ENCODE measurements around the gene CMTM7.
"Not testable (repeated sequence)": the region's sequence is repeated elsewhere in the genome, so short reads cannot be mapped to it uniquely, and the experiment has no call there.

Gene CMTM7

DNA sequence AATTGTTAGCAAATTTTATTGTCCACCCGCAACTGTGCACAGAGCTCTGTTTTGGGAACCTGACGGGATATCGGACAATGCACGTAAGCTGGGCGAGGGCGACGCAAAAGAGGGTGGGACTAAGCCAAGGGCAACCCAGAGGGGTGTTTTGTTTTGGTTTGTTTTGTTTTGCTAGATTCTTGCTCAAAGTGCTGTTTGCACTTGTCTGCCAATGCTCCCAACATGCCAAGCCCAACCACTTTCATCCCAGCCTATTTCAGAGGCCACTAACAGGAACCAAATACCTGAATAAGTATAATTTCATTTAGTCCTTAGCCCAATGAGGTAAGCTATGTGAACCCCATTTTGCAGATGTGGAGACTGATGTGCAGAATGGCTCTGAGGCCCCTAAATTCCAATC, 9.7 kb upstream of the CMTM7 start:
- DNase-seq (ENCODE audit: low read depth in 2 of 2): no peak

DNA sequence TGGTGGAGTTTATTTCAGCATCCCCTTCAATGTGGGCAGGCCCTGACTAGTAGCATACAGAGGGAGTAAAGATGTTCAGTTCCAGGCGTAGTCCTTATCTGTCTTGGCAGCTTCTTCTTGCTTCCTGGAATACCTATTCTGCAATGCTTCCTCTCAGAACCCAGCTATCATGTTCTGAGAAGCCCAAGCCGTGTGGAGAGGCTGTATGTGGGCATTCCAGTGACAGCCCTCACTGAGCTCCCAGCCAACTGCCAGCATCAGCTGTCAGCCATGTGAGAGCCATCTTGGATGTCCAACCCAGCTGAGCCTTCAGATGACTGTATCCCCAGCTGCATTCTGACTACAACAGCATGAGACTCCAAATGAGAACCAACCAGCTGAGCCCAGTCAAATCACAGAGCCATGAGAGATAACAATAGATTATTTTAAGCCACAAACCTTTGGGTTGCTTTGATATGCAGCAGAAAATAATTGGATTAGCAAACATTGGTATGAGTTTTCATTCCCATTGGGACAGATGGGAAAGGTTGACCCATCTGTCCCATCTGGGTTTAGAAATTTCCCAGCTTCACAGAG, 8.4 kb upstream of the CMTM7 start:
- DNase-seq (ENCODE audit: low read depth in 2 of 2): no peak

DNA sequence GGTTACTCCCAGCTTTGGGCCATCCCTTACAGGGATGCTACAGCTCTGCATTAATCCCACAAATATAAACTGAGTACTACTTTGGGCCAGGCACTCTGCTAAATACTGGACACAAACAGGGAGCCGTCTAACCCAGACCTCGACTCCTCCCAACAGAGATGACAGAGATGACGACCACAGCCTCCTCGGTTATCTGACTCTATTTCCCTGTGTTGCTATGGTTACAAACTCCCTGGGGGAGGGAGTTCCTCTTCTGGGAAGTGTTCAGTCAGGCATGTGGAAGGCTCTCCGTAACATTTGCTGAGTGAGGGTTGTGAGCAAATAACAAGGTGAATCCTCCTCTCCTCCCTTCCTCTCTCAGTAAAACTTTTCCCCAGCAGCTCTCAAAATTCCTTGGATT, 6.7 kb upstream of the CMTM7 start:
- no peak for DNase-seq (ENCODE audit: low read depth in 2 of 2)

DNA sequence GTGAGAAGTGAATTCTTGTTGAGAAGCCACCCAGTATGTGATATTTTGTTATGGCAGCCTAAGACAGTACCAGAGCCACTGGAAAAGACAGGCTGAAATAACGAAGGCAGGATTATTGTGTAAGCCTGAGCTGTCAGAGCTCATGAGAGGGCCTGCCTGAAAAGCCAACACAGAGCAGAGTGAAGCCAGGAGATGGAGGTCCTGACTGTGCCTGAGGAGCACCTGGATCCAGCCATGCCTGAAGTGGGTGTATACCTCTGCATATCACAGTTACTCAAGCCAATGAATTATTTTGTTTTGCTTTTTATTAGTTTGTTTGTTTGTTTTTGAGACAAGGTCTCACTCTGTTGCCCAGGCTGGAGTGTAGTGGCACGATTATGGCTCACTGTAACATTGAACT, 4.1 kb upstream of the CMTM7 start:
- no peak for DNase-seq (ENCODE audit: low read depth in 2 of 2)

DNA sequence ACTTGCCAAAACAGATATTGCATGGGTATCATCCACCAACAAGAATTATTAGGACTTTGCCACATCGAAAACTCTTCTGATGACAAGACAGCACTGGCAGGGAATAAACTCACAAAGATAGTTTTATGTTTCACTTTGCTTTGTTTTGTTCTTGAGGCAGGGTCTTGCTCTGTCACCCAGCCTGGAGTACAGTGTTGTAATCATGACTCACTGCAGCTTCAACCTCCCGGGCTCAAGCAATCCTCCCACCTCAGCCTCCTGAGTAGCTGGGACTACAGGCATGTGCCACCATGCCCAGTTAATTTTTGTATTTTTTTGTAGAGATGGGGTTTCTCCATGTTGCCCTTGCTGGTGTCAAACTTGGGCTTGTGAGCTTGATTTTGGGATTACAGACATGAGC, 2.1 kb upstream of the CMTM7 start:
- DNase-seq (ENCODE audit: low read depth in 2 of 2): not testable (repeated sequence)

DNA sequence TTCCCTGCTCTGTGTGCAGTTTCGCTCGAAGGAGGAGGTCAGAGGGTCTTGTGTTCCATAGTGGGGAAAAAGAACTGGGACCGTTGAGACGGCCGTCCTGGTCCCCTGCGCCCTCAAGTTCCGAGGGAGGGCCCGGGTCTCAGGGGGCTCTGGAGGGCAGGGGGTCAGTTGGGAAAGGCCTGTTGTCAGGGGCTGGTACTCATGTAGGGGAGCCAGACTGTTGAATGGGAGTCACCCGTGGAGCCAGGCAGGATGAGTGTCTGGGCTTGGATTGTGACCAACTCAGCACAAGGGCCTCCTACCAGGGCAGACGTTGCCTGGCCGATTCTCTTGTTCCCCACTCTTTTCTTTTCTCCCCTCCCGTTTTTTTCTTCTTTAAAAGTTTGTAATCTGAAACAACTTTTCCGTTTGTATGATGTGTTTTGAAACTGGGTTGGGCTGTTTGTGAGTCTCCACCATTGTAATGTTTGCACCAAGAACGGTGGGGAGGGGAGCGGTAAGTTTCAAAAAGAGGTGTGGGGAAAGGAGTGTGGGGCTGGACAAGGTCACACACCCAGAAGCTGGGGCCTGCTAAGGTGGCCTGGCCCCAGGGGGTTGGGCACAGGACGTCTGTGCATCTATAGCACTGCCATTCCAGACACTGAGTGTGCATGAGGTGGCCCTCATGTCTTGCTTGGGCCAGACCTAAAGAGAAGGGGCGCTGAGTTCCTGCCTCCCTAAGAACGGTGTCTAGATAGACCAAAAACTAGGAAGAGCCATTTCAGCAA, 1.1 kb downstream of the CMTM7 start:
- DNase-seq (ENCODE audit: low read depth in 2 of 2): no peak

DNA sequence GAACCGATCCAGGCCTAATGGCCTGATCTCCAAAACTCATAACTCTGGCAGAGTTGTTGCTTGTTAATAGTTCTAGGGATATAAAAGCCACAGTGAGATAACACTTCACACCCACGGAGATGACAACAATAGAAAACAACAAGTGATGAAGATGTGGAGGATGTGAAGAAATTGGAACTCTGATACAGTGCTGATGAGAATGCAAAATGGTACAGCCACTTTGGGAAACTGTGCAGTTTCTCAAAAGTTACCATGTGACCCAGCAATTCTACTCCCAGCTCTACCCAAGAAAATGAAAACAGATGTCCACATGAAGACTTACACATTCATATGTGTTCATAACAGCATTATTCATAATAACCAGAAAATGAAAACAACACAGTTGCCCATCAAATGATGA, 3.8 kb downstream of the CMTM7 start:
- no peak for DNase-seq (ENCODE audit: low read depth in 2 of 2)

DNA sequence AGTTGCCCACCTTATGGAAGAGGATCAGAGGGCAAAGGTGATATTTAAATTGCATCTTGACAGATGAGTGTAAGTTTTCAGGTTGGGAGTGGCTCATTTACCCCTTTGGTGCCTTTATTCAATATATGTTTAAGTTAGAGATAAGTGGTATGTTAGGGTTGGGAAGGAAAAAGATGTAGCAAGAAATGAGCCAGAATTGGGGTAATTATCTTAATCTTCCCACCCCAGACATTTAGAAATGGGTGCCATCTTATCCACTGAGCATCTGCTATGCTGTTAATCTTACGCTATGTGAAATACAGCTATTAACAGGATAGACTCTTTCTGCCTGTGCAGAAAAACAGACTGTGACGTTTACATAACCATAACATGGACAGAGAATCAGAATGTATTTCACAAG, 6.3 kb downstream of the CMTM7 start:
- DNase-seq (ENCODE audit: low read depth in 2 of 2): no peak

DNA sequence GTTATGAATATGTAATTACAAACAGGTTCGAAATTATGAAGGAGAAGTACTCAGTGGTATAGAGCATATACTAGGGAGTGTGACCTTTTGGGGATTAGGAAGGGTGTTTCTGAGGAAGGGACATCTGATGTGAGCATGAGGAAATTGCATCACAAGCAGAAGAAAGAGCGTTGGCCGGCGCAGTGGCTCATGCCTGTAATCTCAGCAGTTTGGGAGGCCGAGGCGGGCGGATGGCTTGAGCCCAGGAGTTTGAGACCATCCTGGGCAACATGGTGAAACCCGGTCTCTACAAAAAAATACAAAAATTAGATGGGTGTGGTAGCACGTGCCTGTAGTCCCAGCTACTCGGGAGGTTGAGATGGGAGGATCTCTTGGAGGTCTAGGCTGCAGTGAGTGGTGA, 6.9 kb downstream of the CMTM7 start:
- DNase-seq (ENCODE audit: low read depth in 2 of 2): no peak

DNA sequence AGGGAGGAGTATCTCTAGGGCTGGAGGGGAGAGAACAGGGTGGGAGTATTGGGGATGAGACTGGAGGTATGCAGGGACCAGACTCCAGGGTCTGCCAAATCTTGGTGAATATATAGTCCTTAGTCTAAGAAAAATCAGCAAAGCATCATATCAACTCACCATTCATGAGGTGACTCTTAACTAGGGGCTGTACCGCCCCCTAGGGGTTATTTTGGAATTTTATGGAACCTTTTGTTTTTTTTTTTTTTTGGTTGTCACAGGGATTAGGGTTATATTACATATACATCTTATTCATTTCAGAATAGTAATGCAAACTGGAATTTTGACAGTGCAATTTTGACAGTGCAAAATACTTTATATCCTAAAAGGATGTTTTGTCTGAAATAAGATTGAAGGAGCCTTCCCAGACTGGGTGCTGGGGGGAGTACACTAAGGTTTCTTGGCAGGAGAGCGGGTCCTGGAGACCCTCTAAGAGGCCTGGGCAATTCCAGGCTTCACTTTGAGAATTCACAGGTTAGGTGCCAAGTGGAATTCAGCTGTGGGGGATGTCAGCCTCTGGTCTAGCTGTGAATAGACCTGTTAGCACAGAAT, 7.5 kb downstream of the CMTM7 start:
- DNase-seq (ENCODE audit: low read depth in 2 of 2): no peak

DNA sequence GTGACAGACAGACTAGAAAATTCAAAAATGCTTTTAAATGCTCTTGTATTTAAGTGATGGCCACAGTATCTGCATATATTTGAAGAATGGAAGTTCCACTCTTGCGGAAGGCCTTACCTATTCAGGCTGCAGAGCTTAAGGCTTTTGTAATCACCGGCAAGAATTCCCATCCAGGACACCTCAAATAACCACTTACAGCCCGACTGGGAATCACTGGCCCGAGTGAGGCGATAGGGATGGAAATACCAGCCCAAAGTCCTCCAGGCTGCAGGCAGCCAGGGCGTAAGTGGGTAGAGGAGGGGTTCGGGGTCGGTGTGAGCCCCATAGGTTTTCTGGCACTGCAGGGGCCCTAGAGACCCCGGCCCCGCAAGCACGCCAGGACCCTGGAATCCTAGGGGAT, 9.5 kb downstream of the CMTM7 start:
- DNase-seq (ENCODE audit: low read depth in 2 of 2): no peak

DNA sequence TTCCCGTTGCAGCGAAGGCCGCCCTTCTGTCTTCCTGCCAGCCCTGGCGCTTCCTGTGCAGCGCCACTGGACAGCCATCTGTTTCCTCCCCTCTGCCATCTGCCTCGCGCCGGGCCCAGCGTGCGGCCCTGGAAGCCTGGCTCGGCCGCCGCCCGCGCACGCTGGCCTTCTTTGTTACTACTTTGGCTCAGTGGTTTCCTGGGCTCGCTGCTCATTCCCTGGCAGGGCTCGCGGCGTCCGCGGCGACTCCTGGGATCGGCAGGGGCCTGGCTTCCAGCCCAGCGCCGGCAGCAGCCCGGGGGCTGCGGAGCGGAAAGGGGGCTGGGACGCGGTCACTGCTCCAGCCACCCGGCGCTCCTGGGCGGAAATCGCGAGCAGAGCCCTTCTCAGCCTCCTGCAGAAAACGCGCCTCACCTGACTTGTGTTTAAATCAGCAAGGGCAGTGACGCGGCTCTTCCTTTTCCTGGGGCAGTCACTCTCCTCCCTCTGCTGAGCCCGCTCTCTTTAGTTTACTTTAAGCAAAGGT, 10.0 kb downstream of the CMTM7 start:
- DNase-seq (ENCODE audit: low read depth in 2 of 2): peak; percentile 35 to 37

DNA sequence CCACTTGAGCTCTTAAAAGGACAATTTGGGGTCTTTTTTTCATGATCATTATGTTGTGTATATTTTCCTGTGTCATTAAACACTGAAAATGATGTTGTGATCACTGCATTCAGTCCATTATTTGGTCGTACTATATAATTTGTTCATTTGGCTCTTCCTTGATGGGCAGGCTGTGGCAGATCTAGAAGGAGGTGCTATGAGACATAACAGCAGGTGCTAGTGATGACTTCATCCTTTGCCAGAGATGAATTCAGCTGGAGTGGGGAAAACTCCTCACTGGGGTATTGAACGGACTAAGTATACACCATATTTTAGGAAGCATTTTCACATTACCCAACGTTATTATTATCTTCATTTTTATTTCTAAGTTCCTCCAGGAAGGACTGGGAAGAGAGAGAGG, 12.0 kb downstream of the CMTM7 start:
- no peak for DNase-seq (ENCODE audit: low read depth in 2 of 2)

DNA sequence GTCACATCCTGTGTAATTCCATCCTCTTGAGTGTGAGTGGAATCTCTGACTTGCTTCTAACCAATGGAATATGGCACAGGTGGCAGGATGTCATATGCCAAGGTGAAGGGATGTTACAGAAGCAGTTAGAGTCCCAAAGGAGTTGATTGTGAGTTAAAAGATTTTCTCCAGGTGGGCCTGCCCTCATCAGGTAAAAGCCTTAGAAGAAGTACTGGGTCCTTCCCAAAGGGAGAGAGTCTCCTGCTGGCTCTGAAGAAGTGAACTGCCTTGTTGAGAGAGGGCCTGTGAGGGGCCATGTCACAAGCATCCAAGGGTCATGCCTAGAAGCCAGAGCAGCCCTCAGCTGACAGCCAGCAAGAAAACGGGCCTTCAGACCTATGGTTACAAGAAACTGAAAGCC, 13.1 kb downstream of the CMTM7 start:
- DNase-seq (ENCODE audit: low read depth in 2 of 2): no peak

DNA sequence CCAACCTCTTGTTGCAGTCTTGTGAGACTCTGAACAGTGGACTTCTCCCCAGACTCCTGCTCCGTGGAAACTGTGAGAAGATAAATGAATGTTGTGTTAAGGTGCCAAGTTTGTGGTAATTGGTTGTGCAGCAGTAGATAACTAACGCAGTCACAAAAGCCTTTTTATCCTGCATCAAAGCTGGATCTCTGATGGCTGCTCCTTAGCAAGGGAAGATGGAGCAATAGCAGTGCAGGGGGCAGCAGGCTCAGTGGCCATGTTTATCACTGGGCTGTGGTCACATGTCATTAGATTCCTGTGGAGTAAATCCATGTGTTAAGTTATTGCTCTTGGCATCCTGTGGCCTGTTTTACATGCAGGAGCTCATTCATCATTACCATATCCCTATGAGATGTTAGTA, 13.5 kb downstream of the CMTM7 start:
- no peak for DNase-seq (ENCODE audit: low read depth in 2 of 2)

DNA sequence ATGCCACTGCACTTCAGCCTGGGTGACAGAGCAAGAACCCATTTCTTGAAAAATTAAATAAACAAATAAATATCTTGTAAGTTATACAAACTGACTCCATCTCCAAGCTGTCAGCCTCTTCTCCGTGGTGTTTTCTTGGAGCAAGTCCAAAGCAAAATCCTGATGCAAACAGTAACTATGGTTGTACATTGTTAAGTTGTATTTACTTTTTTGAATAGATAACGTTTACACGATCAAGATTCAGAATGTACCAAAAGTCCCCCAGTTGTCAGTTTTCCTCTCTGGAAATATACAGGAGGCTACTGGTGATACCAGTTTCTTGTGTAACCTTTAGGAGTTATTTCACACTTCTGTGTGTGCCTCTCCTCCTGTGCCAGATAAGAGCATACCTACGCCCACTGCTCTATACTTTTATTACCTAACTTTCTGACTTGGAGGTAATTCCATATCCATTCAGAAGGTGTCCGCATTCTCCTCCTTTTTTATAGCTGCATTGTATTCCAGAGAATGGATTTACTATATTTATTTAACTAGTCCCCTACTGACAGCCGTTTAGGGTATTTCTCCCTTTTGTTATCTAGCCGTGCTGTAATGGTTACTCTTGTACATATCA, 14.2 kb downstream of the CMTM7 start:
- DNase-seq (ENCODE audit: low read depth in 2 of 2): no peak

DNA sequence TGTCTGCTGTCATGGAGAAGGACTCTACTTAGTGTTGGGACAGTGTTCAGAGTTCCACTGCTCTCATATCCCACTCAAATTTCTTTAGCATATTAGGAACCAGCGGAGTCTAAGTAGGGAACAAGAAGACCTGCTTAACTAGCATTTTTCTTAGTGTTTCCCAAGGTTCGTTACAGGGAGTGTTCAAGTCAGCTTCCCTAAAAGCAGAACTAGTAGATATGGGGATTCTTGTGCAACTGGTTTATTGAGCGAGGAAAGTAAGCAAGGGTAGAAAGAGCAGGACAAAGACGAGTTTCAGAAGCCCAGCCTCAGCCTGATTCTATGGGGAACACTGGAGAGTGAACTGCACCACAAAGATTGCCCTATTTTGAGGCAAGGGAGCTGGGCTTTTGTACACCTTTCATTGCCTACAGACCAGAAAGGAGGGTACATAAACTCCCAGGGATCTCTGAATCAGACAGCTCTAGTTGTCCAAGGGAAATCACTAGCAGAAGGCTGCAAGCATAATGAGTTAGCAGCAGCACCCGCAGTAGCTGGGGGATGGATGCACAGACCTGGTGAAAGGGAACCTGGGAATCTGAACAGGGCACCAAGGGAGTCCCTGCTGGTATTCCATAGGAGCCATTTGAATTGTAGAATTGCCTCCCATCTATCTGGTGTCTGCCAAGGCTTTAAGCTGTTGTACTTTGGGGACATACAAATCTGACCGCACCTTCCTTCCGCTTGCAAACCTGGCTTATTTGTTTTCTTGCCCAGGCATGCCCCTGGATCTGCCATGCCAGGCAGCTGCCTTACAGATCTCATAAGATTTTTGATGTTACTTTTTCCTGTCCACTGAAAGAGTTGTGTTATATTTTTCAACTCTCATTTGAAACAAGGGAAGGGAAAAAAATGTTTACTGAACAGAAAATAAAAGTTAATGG, 15.1 kb downstream of the CMTM7 start:
- DNase-seq (ENCODE audit: low read depth in 2 of 2): no peak

DNA sequence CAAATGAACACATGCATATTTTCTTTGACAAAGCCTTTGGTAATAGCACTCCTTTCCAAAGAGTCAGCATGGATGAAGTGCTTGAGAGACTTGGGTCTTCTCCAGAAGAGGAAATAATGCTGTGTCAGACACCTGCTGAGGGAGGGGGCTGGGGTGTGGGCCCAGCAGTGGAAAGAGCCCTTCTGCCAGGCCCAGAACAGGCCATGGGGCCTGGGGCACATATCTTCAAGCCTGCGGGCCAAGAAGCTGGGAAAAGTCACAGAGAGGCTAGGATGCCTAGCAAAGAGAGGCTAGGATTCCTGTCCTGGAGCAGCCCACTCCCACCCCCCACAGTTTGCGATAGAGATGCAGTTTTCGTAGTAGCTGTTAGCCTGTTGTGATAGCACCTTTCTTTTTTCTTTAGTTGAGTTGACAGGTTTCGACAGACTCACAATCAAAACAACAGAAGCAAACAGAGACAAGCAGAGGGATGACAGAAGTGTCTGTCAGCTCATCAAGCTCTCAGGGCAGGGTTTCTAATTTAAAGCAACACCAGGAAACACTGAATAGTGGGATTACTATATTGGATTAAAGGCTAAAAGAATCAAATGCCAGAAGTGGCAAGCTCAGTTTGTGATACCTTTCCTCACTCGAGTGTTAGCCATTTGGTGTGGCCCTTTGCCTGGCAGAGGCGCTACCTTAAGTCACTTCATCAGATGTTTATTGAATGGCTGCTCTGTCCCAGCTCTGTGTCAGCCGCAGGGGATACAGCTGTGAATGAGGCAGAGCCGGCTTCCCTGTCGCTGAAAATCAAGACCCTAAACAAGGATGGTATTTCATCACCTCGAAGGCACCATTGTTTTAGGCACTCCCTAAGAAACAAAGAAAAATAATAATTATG, 19.0 kb downstream of the CMTM7 start:
- DNase-seq (ENCODE audit: low read depth in 2 of 2): no peak

DNA sequence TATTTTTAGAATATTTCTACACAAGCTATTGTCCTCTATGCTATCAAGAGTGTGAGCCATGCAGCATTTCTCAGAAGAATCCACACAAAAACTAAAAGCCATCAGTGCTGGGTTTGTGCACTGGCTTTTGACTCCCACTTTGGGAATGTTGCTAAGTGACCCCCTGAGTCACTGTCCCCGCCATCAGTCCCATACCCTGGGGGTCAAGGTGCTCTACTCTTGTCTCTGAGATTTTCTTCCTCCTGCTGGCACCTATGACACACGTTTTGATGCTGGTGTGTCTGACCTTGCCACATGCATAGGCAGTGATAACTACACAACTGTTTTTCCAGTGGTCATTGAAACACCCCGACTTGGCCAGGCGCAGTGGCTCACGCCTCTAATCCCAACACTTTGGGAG, 19.8 kb downstream of the CMTM7 start:
- no peak for DNase-seq (ENCODE audit: low read depth in 2 of 2)

DNA sequence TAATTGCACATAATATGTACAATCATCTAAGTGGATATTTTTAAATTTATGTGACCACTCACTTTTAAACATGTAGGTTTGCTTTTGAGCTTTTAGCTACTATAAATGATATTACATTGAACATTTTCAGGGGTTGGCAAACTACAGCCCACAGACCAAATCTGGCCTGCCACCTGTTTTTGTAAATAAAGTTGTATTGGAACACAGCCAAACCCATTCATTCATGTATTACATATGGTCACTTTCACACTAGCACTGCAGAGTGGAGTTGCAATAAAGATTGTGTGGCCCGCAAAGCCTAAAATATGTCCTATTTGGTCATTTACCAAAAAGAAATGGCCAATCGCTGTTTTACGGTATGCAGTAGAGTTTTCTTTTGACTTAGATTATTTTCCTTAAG, 21.2 kb downstream of the CMTM7 start:
- no peak for DNase-seq (ENCODE audit: low read depth in 2 of 2)

Data from stimulated activated CD8-positive, alpha-beta memory T cell treated with anti-CD3 and anti-CD28 coated beads, Interleukin-2, amount 100 ng/mL, for 48 hours (primary cell).